Liver (tissue), 9 donors: ENCODE measurements around the gene PXMP4. TPM values are rescaled to one million over a fixed set of nuclear protein-coding genes. Genes with fewer than 3 reads are reported as not detected.

Source experiments
- DNase-seq: peaks from one replicate; pipeline ENCODE4 v3.0.0-alpha.2; 2017; ENCODE audit warnings: low spot score
- H3K27ac ChIP-seq, 2 donors: one replicate each; pipeline ENCODE4 v1.7.0; 2013; ENCODE audit warnings: inconsistent platforms in 2 of 2, low read length in 2 of 2, control low read depth in 1 of 2, low read depth in 1 of 2, mild to moderate bottlenecking in 1 of 2
- H3K27me3 ChIP-seq, 4 donors: one replicate each; pipeline versions ENCODE4 v1.6.1 to v1.7.0; 2013; ENCODE audit warnings: low read length in 3 of 4, inconsistent platforms in 1 of 4, mild to moderate bottlenecking in 1 of 4, moderate library complexity in 1 of 4; ENCODE audit not compliant: control insufficient read depth in 4 of 4, insufficient read depth in 4 of 4
- H3K36me3 ChIP-seq, 4 donors: one replicate each; pipeline versions ENCODE4 v1.6.1 to v1.7.0; 2013; ENCODE audit warnings: low read length in 3 of 4, mild to moderate bottlenecking in 3 of 4, low read depth in 1 of 4, moderate library complexity in 1 of 4; ENCODE audit not compliant: control insufficient read depth in 4 of 4, insufficient read depth in 3 of 4
- H3K4me1 ChIP-seq, 4 donors: one replicate each; pipeline versions ENCODE4 v1.6.1 to v1.7.0; 2013; ENCODE audit warnings: low read length in 3 of 4, mild to moderate bottlenecking in 3 of 4, moderate library complexity in 1 of 4; ENCODE audit not compliant: control insufficient read depth in 4 of 4, insufficient read depth in 4 of 4
- H3K4me3 ChIP-seq, 3 donors: one replicate each; pipeline versions ENCODE4 v1.6.1 to v1.7.0; 2013; ENCODE audit warnings: low read length in 3 of 3, control low read depth in 1 of 3, low read depth in 1 of 3, mild to moderate bottlenecking in 1 of 3
- H3K9ac ChIP-seq, 2 donors: one replicate each; pipeline ENCODE4 v1.7.0; 2013; ENCODE audit warnings: low read length in 2 of 2, mild to moderate bottlenecking in 2 of 2, moderate library complexity in 2 of 2, control low read depth in 1 of 2, low read depth in 1 of 2
- H3K9me3 ChIP-seq, 4 donors: one replicate each; pipeline versions ENCODE4 v1.6.1 to v1.7.0; 2013; ENCODE audit warnings: low read length in 3 of 4; ENCODE audit not compliant: control insufficient read depth in 4 of 4
- EGR1 ChIP-seq, 2 donors: IDR thresholded peaks; 2 replicates each; pipeline ENCODE4 v1.6.1; 2016 to 2018; ENCODE audit warnings: antibody characterized with exemption in 2 of 2, low read depth in 2 of 2
- FOXA1 ChIP-seq: IDR thresholded peaks from 2 replicates; pipeline ENCODE4 v1.6.1; 2016; ENCODE audit warnings: antibody characterized with exemption
- FOXA2 ChIP-seq: IDR thresholded peaks from 2 replicates; pipeline ENCODE4 v1.6.1; 2016; ENCODE audit warnings: antibody characterized with exemption
- GABPA ChIP-seq, 2 donors: IDR thresholded peaks in 1 of 2; conservative IDR thresholded peaks in 1 of 2; 2 replicates each; pipeline ENCODE4 v1.6.1; 2016; ENCODE audit warnings: antibody characterized with exemption in 2 of 2, mild to moderate bottlenecking in 1 of 2, moderate library complexity in 1 of 2
- HNF4A ChIP-seq, 2 donors: conservative IDR thresholded peaks; 2 replicates each; pipeline ENCODE4 v1.6.1; 2016; ENCODE audit warnings: antibody characterized with exemption in 2 of 2, mild to moderate bottlenecking in 2 of 2
- HNF4G ChIP-seq: IDR thresholded peaks from 2 replicates; pipeline ENCODE4 v1.6.1; 2016; ENCODE audit warnings: antibody characterized with exemption
- JUND ChIP-seq, 2 donors: IDR thresholded peaks; 2 replicates each; pipeline ENCODE4 v1.6.1; 2016; ENCODE audit warnings: antibody characterized with exemption in 2 of 2
- NR2F2 ChIP-seq: IDR thresholded peaks from 2 replicates; pipeline ENCODE4 v1.6.1; 2016; ENCODE audit warnings: antibody characterized with exemption
- RAD21 ChIP-seq, 2 donors: IDR thresholded peaks; 2 replicates each; pipeline ENCODE4 v1.6.1; 2016; ENCODE audit warnings: antibody characterized with exemption in 2 of 2, mild to moderate bottlenecking in 2 of 2
- RXRA ChIP-seq, 2 donors: IDR thresholded peaks; 2 replicates each; pipeline ENCODE4 v1.6.1; 2017 to 2018; ENCODE audit warnings: antibody characterized with exemption in 2 of 2, mild to moderate bottlenecking in 1 of 2
- SP1 ChIP-seq: IDR thresholded peaks from 2 replicates; pipeline ENCODE4 v1.6.1; 2018; ENCODE audit warnings: antibody characterized with exemption, mild to moderate bottlenecking
- TAF1 ChIP-seq: conservative IDR thresholded peaks from 2 replicates; pipeline ENCODE4 v1.6.1; 2016; ENCODE audit warnings: antibody characterized with exemption, mild to moderate bottlenecking
- YY1 ChIP-seq: IDR thresholded peaks from 2 replicates; pipeline ENCODE4 v1.6.1; 2016; ENCODE audit warnings: antibody characterized with exemption, mild to moderate bottlenecking
- WGBS: extraction: QIAGEN DNeasy Blood & Tissue Kit; methylation state at CpG from one replicate; pipeline ENCODE4 v1.1.7; 2013; 5-methylcytosine and 5-hydroxymethylcytosine counted together
- polyA plus RNA-seq, 2 donors: library from polyadenylated mRNA; stranded (reverse) in 1 of 2; unstranded in 1 of 2; fragments of 200-250 nt in 1 of 2; fragments of >200 nt in 1 of 2; fragmentation: Nextera tagmentation in 1 of 2; extraction: Ambion mirVana in 1 of 2; gene quantifications; one replicate each; pipeline versions ENCODE4 v1.2.1 to v1.2.3, GENCODE V29; 2013 to 2015
- total RNA-seq, 2 donors: library from RNA; depleted of rRNA; stranded (reverse); fragments of >200 nt; gene quantifications; one replicate each; pipeline ENCODE4 v1.2.3, GENCODE V29; 2014
- TF ChIP-seq, protein P1 (sequence below): IDR thresholded peaks from 2 replicates; pipeline ENCODE4 v1.6.1; 2016; ENCODE audit warnings: antibody characterized with exemption
- TF ChIP-seq, protein P2 (sequence below): IDR thresholded peaks from 2 replicates; pipeline ENCODE4 v1.6.1; 2016; ENCODE audit warnings: antibody characterized with exemption, mild to moderate bottlenecking
- TF ChIP-seq, protein P3 (sequence below): fragments of 150-350 bp; IDR thresholded peaks from 2 replicates; pipeline ENCODE4 v1.5.1; 2017; ENCODE audit warnings: improper control_type of control experiment, low read depth, low read length; ENCODE audit not compliant: missing input control
- TF ChIP-seq, protein P4 (sequence below): IDR thresholded peaks from 2 replicates; pipeline ENCODE4 v1.6.1; 2016; ENCODE audit warnings: antibody characterized with exemption
- TF ChIP-seq, protein P5 (sequence below): IDR thresholded peaks from 2 replicates; pipeline ENCODE4 v1.6.1; 2016; ENCODE audit warnings: antibody characterized with exemption
- donor health status: healthy.
- donor health status: healthy.
- donor health status: healthy.
- donor health status: healthy.
- donor health status: healthy.

Gene PXMP4
- total and polyA plus RNA-seq, 4 donors: 5.5 to 16.0 (median 9.3) TPM

DNA sequence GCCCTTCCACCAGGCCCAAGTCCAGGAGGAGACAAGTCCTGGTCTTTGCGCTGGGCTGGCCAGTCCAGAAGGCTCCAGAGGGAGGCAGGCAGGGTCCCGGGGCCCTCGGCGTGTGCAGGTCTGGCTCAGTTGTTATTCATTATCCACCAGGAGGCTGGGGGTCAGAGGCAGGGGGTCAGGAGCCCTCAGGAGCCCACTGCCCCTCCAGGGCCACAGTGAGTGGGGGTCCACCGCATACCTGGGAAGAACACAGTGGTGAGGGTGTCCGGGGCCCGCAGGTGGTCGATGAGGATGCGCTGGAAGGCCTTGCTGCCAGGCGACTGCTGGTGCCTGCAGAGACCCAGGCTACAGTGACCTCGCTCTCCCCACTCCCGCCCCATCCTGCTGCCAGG, 62.4 kb downstream of the PXMP4 start:
- Histone ChIP-seq H3K27ac (no peak overlapping the region), H3K4me1 (peaks cover 0 to 10% (median 9%) of the 10 kb centered on the region in 4 donors), H3K27me3 (no peaks in the 10 kb centered on the region), H3K9ac (no peak overlapping the region), H3K36me3 (peaks cover 0 to 2% (median under 1%) of the 10 kb centered on the region in 4 donors), H3K9me3 (no peaks in the 10 kb centered on the region), H3K4me3 (no peak overlapping the region)
- WGBS: 96% methylated on average over 12 of the region's 12 CpGs
- TF ChIP-seq RXRA (IDR thresholded peaks at IDR 0.05) (no peak), HNF4G (no peak), EGR1 (IDR thresholded peaks at IDR 0.05; ENCODE audit: low read depth in 2 of 2) (no peak), FOXA2 (no peak), JUND (IDR thresholded peaks at IDR 0.05) (no peak), TAF1 (no peak), HNF4A (conservative IDR thresholded peaks at IDR 0.05) (no peak), GABPA (IDR thresholded peaks at IDR 0.05 in 1 of 2, conservative IDR thresholded peaks at IDR 0.05 in 1 of 2) (no peak), YY1 (no peak), SP1 (no peak), NR2F2 (no peak), RAD21 (IDR thresholded peaks at IDR 0.05) (no peak), FOXA1 (no peak)
- TF ChIP-seq, protein P1, sequence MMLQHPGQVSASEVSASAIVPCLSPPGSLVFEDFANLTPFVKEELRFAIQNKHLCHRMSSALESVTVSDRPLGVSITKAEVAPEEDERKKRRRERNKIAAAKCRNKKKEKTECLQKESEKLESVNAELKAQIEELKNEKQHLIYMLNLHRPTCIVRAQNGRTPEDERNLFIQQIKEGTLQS: no peak
- TF ChIP-seq, protein P2, sequence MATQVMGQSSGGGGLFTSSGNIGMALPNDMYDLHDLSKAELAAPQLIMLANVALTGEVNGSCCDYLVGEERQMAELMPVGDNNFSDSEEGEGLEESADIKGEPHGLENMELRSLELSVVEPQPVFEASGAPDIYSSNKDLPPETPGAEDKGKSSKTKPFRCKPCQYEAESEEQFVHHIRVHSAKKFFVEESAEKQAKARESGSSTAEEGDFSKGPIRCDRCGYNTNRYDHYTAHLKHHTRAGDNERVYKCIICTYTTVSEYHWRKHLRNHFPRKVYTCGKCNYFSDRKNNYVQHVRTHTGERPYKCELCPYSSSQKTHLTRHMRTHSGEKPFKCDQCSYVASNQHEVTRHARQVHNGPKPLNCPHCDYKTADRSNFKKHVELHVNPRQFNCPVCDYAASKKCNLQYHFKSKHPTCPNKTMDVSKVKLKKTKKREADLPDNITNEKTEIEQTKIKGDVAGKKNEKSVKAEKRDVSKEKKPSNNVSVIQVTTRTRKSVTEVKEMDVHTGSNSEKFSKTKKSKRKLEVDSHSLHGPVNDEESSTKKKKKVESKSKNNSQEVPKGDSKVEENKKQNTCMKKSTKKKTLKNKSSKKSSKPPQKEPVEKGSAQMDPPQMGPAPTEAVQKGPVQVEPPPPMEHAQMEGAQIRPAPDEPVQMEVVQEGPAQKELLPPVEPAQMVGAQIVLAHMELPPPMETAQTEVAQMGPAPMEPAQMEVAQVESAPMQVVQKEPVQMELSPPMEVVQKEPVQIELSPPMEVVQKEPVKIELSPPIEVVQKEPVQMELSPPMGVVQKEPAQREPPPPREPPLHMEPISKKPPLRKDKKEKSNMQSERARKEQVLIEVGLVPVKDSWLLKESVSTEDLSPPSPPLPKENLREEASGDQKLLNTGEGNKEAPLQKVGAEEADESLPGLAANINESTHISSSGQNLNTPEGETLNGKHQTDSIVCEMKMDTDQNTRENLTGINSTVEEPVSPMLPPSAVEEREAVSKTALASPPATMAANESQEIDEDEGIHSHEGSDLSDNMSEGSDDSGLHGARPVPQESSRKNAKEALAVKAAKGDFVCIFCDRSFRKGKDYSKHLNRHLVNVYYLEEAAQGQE: no peak
- TF ChIP-seq, protein P3, sequence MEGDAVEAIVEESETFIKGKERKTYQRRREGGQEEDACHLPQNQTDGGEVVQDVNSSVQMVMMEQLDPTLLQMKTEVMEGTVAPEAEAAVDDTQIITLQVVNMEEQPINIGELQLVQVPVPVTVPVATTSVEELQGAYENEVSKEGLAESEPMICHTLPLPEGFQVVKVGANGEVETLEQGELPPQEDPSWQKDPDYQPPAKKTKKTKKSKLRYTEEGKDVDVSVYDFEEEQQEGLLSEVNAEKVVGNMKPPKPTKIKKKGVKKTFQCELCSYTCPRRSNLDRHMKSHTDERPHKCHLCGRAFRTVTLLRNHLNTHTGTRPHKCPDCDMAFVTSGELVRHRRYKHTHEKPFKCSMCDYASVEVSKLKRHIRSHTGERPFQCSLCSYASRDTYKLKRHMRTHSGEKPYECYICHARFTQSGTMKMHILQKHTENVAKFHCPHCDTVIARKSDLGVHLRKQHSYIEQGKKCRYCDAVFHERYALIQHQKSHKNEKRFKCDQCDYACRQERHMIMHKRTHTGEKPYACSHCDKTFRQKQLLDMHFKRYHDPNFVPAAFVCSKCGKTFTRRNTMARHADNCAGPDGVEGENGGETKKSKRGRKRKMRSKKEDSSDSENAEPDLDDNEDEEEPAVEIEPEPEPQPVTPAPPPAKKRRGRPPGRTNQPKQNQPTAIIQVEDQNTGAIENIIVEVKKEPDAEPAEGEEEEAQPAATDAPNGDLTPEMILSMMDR: no peak
- TF ChIP-seq, protein P4, sequence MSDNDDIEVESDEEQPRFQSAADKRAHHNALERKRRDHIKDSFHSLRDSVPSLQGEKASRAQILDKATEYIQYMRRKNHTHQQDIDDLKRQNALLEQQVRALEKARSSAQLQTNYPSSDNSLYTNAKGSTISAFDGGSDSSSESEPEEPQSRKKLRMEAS: no peak
- TF ChIP-seq, protein P5, sequence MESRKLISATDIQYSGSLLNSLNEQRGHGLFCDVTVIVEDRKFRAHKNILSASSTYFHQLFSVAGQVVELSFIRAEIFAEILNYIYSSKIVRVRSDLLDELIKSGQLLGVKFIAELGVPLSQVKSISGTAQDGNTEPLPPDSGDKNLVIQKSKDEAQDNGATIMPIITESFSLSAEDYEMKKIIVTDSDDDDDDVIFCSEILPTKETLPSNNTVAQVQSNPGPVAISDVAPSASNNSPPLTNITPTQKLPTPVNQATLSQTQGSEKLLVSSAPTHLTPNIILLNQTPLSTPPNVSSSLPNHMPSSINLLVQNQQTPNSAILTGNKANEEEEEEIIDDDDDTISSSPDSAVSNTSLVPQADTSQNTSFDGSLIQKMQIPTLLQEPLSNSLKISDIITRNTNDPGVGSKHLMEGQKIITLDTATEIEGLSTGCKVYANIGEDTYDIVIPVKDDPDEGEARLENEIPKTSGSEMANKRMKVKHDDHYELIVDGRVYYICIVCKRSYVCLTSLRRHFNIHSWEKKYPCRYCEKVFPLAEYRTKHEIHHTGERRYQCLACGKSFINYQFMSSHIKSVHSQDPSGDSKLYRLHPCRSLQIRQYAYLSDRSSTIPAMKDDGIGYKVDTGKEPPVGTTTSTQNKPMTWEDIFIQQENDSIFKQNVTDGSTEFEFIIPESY: no peak
- no peak for DNase-seq
